Measurements from ENCODE around the gene WNT11. TPM values are rescaled to one million over a fixed set of nuclear protein-coding genes. Genes with fewer than 3 reads are reported as not detected.

The WNT11 gene
- total RNA-seq, 2 donors from 2014 or later, result 0.53 to 0.62 TPM

DNA sequence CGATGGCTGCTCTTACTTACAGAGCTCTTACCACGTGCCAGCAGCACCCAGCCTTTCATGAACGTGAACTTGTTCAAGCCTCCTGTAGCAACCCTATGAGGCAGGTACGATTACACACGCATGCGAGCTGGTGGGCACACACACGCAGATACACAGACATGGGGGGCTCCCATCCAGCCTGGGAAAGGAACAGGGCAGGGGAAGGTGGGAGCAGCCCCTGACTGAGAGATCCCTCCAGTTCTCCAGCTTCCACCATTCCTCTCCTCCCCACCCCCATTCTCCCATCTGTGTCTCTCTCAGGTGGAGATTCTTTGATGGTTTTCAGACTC is 37.6 kb upstream of the WNT11 start:
- no peaks in the 10 kb centered on the region for H3K9me3 ChIP-seq (ENCODE audit: control insufficient read depth, low read length)
- H3K36me3 ChIP-seq (ENCODE audit: control insufficient read depth, insufficient read depth, low read length), result no peaks in the 10 kb centered on the region
- TF ChIP-seq CTCF (conservative IDR thresholded peaks at IDR 0.05), result no peak
- Mint-ChIP-seq H3K27me3 (ENCODE audit: insufficient read depth) (peaks cover 55% of the 10 kb centered on the region), H3K9me3 (no peaks in the 10 kb centered on the region), H3K4me3 (no peak overlapping the region), H3K4me1 (peaks cover 9% of the 10 kb centered on the region), H3K27ac (no peak overlapping the region), H3K36me3 (ENCODE audit: low read depth) (no peaks in the 10 kb centered on the region)
- no peak overlapping the region for H3K9ac ChIP-seq (ENCODE audit: extremely low read depth, low read length, poor library complexity, severe bottlenecking)
- peaks cover 16% of the 10 kb centered on the region for H3K27me3 ChIP-seq (ENCODE audit: control insufficient read depth, insufficient read depth, low read length, poor library complexity, severe bottlenecking)
- H3K4me3 ChIP-seq (ENCODE audit: low read length), result no peak overlapping the region
- no peak for DNase-seq
- WGBS, 2 experiments (ENCODE audit: insufficient coverage in 1 of 2, insufficient read length in 1 of 2), result 76 to 78% methylated on average over 7 of the region's 7 CpGs
- H3K27ac ChIP-seq (ENCODE audit: low read depth, low read length), result no peak overlapping the region
- peaks cover 5% of the 10 kb centered on the region for H3K4me1 ChIP-seq (ENCODE audit: control insufficient read depth, insufficient read depth, low read length)

GRCh38 chr11:76243193-76243956 is 37.1 kb upstream of the WNT11 start:
- no peak overlapping the region for H3K4me3 ChIP-seq (ENCODE audit: low read length)
- no peaks in the 10 kb centered on the region for H3K36me3 ChIP-seq (ENCODE audit: control insufficient read depth, insufficient read depth, low read length)
- Mint-ChIP-seq H3K36me3 (ENCODE audit: low read depth) (no peaks in the 10 kb centered on the region), H3K9me3 (no peaks in the 10 kb centered on the region), H3K4me3 (peak overlapping the region; percentile 17), H3K27me3 (ENCODE audit: insufficient read depth) (peaks cover 55% of the 10 kb centered on the region), H3K27ac (no peak overlapping the region), H3K4me1 (peaks cover 9% of the 10 kb centered on the region)
- no peak overlapping the region for H3K27ac ChIP-seq (ENCODE audit: low read depth, low read length)
- peak; percentile 61 for TF ChIP-seq CTCF (conservative IDR thresholded peaks at IDR 0.05)
- DNase-seq, result peak; percentile 87
- H3K9ac ChIP-seq (ENCODE audit: extremely low read depth, low read length, poor library complexity, severe bottlenecking), result no peak overlapping the region
- 38 to 43% methylated on average over 11 to 23 of the region's 23 CpGs for WGBS, 2 experiments (ENCODE audit: insufficient coverage in 1 of 2, insufficient read length in 1 of 2)
- no peaks in the 10 kb centered on the region for H3K9me3 ChIP-seq (ENCODE audit: control insufficient read depth, low read length)
- H3K27me3 ChIP-seq (ENCODE audit: control insufficient read depth, insufficient read depth, low read length, poor library complexity, severe bottlenecking), result peaks cover 16% of the 10 kb centered on the region
- H3K4me1 ChIP-seq (ENCODE audit: control insufficient read depth, insufficient read depth, low read length), result peaks cover 5% of the 10 kb centered on the region

- Mint-ChIP-seq H3K27ac (no peak overlapping the region), H3K9me3 (no peaks in the 10 kb centered on the region), H3K36me3 (ENCODE audit: low read depth) (no peaks in the 10 kb centered on the region), H3K27me3 (ENCODE audit: insufficient read depth) (peaks cover 56% of the 10 kb centered on the region), H3K4me1 (peaks cover 9% of the 10 kb centered on the region), H3K4me3 (no peak overlapping the region)
- peaks cover 16% of the 10 kb centered on the region for H3K27me3 ChIP-seq (ENCODE audit: control insufficient read depth, insufficient read depth, low read length, poor library complexity, severe bottlenecking)
- no peak overlapping the region for H3K4me3 ChIP-seq (ENCODE audit: low read length)
- no peak overlapping the region for H3K27ac ChIP-seq (ENCODE audit: low read depth, low read length)
- no peak overlapping the region for H3K9ac ChIP-seq (ENCODE audit: extremely low read depth, low read length, poor library complexity, severe bottlenecking)
- DNase-seq, result no peak
- WGBS, 2 experiments (ENCODE audit: insufficient coverage in 1 of 2, insufficient read length in 1 of 2), result 92 to 93% methylated on average over 10 to 12 of the region's 12 CpGs
- no peaks in the 10 kb centered on the region for H3K36me3 ChIP-seq (ENCODE audit: control insufficient read depth, insufficient read depth, low read length)
- no peaks in the 10 kb centered on the region for H3K9me3 ChIP-seq (ENCODE audit: control insufficient read depth, low read length)
- peaks cover 5% of the 10 kb centered on the region for H3K4me1 ChIP-seq (ENCODE audit: control insufficient read depth, insufficient read depth, low read length)
- no peak for TF ChIP-seq CTCF (conservative IDR thresholded peaks at IDR 0.05)
Observed at GRCh38 chr11:76242004-76242779, 35.9 kb upstream of the WNT11 start.

All from endodermal cell (in vitro differentiated cells).